Endometrium (tissue), 2 donors: ENCODE results near the gene ARHGDIB.

Source experiments
- FAIRE-seq: peaks from 2 replicates; lab custom pipeline; 2012; peaks lifted over from hg19 to GRCh38; lab: Jason Lieb, UNC
- donor health status: control.
- donor health status: control.

The ARHGDIB gene

GRCh38 chr12:14982991-14983390 is 21.6 kb upstream of the ARHGDIB start:
- no peak for FAIRE-seq

GRCh38 chr12:14982562-14982961 is 21.2 kb upstream of the ARHGDIB start:
- no peak for FAIRE-seq

GRCh38 chr12:14981049-14981448 is 19.6 kb upstream of the ARHGDIB start:
- FAIRE-seq, result no peak

GRCh38 chr12:14979468-14979867 is 18.1 kb upstream of the ARHGDIB start:
- no peak for FAIRE-seq

GRCh38 chr12:14976658-14977057 is 15.3 kb upstream of the ARHGDIB start:
- FAIRE-seq, result no peak

GRCh38 chr12:14975457-14975856 is 14.1 kb upstream of the ARHGDIB start:
- FAIRE-seq, result no peak

GRCh38 chr12:14974633-14975032 is 13.2 kb upstream of the ARHGDIB start:
- FAIRE-seq, result no peak

- no peak for FAIRE-seq
Observed at GRCh38 chr12:14972816-14973215, 11.4 kb upstream of the ARHGDIB start, which contains the start of gene PDE6H. TSS of gene PDE6H (plus strand) at chr12:14973042. CDS start at chr12:14978013, 4,971 bp downstream.

- FAIRE-seq, result no peak
Observed at GRCh38 chr12:14970473-14970872, 9.1 kb upstream of the ARHGDIB start.

- FAIRE-seq, result no peak
Observed at GRCh38 chr12:14968478-14968877, 7.1 kb upstream of the ARHGDIB start.

- FAIRE-seq, result no peak
Observed at GRCh38 chr12:14965221-14965620, 3.8 kb upstream of the ARHGDIB start.

GRCh38 chr12:14964406-14964805 is 3.0 kb upstream of the ARHGDIB start:
- no peak for FAIRE-seq

GRCh38 chr12:14963520-14963919 is 2.1 kb upstream of the ARHGDIB start:
- no peak for FAIRE-seq

- FAIRE-seq, result no peak
Observed at GRCh38 chr12:14962797-14963196, 1.4 kb upstream of the ARHGDIB start.

- FAIRE-seq, result no peak
Observed at GRCh38 chr12:14962153-14962539, 745 bp upstream of the ARHGDIB start.

GRCh38 chr12:14960548-14961465 is 594 bp downstream of the ARHGDIB start:
- FAIRE-seq, result no peak

- no peak for FAIRE-seq
Observed at GRCh38 chr12:14959916-14960496, 1.4 kb downstream of the ARHGDIB start.

GRCh38 chr12:14959463-14959862 is 1.9 kb downstream of the ARHGDIB start:
- no peak for FAIRE-seq

- no peak for FAIRE-seq
Observed at GRCh38 chr12:14959126-14959440, 2.3 kb downstream of the ARHGDIB start.

GRCh38 chr12:14958361-14959125 is 2.9 kb downstream of the ARHGDIB start:
- no peak for FAIRE-seq

- FAIRE-seq, result no peak
Observed at GRCh38 chr12:14957551-14958168, 3.7 kb downstream of the ARHGDIB start.

GRCh38 chr12:14956905-14957304 is 4.5 kb downstream of the ARHGDIB start:
- no peak for FAIRE-seq
